ENCODE measurements around the gene CFAP251.

Gene CFAP251

GRCh38 chr12:121949648-121950397 lies 31.4 kb downstream of the CFAP251 start:
- DNase-seq (ENCODE audit: low spot score) = no peak

DNA sequence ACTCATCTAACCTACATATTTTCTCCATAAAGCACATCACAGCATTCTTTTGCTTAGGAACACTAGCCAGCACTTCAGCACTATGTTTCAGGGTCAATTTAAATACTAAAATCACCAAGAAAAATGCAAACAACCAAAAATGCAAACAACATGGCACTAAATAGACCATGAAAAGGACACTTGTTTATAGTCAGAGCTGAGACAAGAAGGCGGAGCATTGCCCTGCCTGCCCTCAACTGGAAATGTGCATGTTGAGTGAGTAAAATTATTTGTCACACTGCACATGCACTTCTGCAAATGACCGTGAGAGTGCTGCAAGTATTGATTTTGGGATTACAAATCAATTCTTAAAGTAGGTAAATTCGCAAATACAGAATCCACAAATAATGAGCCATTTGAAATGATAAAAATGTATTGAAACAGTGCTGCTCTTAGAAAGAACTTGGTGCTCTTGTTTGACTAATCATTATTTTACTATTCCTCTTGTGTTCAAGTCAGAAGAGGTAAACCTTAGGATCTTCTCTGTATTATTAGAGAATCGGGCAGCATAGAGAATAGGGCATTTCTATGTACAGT lies 34.8 kb downstream of the CFAP251 start:
- DNase-seq (ENCODE audit: low spot score) = no peak

- DNase-seq (ENCODE audit: low spot score) = no peak
Observed at GRCh38 chr12:121953695-121954094, 35.3 kb downstream of the CFAP251 start.

DNA sequence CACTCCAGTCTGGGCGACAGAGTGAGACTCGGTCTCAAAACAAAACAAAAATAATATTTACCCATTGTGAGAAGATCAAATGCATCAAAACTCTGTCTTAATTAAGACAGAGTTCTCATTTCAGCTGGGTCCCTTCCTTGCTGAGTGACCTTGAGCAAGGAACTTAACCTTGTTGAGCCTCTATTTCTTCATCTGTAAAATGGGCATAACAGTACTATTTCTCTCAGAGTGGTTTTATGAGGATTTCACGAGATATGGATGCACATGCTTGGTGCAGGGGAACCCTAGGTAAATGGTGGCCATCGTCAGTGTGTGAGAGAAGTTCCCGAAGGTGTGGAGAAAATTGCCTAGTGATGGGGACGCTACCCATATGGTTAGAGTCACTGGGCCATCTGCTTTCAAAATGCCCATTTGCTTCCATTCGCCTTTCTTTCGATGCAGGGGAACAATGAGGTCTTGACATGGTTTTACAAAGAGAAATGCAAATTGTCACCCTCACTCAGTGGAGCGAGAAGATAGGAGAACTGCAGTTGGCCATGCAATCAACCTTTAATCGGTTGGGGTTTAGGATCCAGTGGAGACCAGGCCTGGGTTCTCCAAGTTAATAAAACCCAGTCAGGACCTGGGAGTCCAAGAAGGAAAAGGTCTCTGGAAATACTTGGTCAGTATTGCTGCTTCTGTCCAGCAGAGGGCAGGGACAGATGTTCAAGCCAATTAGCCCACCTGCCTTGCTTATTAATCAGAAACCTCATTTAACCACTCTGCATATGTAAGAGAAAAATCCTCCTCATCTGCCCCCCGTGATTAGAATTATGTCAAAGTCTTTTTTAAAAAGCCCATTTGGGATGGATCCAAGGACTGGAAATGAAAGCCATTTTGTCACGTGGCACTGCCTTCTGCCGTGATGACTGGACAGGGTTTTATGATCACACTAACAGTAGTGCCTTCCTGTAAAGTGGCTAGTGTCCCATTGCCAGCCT lies 37.2 kb downstream of the CFAP251 start:
- DNase-seq (ENCODE audit: low spot score) = no peak

GRCh38 chr12:121957861-121958515 lies 39.6 kb downstream of the CFAP251 start:
- no peak for DNase-seq (ENCODE audit: low spot score)

DNA sequence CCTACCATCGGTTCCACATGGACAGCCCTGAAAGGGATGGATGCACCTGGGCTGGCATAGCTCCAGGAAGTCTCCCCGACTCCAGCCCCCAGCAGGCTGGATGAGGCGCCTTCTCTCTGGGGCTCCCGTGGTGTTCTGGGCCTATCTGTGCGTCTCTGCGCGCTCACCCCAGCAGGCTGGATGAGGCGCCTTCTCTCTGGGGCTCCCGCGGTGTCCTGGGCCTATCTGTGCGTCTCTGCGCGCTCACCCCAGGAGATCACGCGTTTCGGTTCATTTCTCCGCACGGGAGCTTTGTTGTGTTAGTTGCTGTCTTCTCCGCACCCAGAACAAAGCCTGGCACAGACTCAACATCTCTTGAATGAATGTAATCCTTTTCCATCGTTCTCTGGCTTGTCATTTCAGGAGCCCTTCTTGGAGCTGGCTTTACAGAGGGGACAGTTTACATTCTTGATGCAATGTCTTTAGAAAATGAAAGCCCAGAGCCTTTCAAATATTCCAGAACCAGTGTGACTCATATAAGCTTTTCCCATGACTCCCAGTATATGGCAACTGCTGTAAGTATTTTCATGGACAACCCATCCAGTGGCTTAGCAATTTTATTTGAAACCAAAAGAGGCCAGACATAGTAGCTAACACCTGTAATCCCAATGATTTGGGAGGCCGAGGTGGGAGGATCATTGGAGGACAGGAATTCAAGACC lies 40.3 kb downstream of the CFAP251 start:
- no peak for DNase-seq (ENCODE audit: low spot score)

GRCh38 chr12:121960541-121960940 lies 42.1 kb downstream of the CFAP251 start:
- DNase-seq (ENCODE audit: low spot score) = no peak

- no peak for DNase-seq (ENCODE audit: low spot score)
Observed at GRCh38 chr12:121961195-121961879, 42.9 kb downstream of the CFAP251 start.

GRCh38 chr12:121963341-121964018 lies 45.1 kb downstream of the CFAP251 start:
- DNase-seq (ENCODE audit: low spot score) = no peak

DNA sequence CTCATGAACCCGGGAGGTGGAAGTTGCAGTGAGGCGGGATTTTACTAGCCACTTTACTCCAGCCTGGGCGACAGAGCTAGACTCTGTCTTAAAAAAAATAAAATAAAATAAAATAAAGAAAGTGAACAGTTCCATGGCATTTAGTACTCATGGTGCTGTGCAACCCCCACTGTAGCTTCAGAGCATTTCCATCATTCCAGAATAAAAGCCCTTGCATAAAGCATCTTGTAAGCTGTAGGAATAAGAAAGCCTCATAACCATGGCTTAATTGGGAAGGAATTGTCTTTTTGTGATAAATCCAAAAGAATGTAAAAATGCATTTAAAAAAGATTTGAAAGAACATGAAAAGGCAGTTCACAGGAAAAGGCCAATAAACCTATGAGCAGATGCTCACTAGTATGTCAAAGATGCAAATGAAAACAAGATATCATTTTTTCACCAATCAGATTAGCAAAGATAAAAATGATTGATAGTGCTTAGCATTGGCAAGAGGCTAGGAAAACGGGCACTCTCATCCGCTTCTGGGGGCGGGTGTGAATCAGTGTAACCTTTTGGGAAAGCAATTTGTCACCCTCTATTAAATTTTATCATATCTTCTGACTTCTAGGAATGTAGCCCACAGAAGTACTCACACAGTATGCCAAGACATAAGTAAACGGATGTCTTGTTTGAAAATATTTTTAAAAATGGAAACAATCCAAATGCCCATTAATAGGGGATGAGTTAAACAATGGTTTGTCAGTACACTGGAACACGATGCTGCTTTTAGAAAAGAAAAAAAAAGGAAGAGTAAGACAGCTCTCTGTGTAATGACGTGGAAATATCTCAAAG lies 46.6 kb downstream of the CFAP251 start:
- no peak for DNase-seq (ENCODE audit: low spot score)

DNA sequence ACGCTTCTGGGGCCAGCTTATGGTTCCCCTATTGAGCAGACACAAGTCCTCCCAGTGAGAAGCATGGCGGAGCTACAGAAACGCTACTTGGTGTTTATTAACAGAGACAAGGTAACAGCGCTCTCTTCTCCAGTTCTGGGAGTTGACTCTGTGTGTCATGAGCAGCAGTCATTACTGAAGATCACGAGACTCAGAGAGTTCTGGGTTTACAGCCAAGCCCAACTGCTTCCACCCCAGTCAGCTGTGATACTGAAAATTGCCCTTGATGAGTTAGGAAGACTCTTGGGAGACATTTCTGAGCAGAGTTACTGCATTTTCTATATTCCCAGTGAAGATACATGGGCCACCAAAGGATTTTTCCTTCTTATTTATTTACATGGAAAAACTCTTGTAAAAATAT lies 48.6 kb downstream of the CFAP251 start:
- no peak for DNase-seq (ENCODE audit: low spot score)

DNA sequence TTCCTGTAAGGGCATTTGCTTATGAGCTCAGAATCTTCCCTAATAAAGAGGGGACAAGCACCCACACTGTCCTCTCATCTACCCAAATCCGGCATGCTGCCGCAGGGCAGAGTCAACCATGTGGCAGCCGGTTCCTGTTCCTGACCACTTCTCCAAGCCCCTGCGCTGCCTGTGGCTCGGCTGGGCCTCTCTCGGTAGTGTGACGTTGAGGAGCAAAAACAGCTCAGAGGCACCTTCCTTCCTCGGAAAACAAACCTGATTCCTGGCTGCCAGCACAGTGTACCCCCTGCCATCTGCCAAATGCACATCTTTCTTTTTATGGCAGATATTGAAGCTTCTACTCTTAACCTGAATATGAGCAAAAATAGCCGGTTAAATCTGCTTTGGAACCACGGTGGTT lies 50.5 kb downstream of the CFAP251 start:
- DNase-seq (ENCODE audit: low spot score) = no peak

- no peak for DNase-seq (ENCODE audit: low spot score)
Observed at GRCh38 chr12:121969726-121970125, 51.3 kb downstream of the CFAP251 start.

DNA sequence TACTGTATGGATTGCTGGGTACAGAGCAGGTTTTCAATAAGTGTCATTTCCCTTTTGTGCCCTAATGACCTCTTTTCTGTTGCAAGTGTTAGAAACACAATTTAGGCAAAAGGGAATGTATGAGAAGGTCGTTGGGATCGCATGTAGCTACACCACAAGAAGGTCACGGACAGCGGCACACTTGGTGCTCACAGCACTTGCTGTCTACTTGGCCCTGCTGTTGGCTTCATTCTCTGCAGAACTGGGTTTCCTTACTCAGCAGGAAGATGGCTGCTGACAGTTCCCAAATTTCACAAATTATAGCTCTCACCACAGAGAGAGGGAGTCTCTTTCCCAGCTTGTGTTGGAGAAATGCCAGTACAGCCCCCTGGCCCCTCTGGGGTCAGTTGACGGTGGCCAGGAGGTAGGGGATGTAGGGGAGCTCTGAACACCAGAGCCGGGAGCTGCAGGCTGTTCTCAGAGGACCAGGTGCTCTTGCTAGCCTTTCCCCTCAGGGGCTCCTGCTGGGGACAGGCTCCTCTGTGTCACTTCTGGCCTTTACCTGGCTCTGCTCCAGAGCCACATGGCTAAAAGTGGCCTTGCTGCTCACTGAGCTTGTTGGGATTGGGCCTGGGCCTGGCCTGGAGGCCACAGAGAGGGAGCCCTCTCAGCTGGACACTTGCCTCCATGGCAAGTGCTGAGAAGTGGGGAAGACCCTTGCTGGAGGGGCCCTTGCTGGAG lies 52.3 kb downstream of the CFAP251 start:
- DNase-seq (ENCODE audit: low spot score) = no peak

DNA sequence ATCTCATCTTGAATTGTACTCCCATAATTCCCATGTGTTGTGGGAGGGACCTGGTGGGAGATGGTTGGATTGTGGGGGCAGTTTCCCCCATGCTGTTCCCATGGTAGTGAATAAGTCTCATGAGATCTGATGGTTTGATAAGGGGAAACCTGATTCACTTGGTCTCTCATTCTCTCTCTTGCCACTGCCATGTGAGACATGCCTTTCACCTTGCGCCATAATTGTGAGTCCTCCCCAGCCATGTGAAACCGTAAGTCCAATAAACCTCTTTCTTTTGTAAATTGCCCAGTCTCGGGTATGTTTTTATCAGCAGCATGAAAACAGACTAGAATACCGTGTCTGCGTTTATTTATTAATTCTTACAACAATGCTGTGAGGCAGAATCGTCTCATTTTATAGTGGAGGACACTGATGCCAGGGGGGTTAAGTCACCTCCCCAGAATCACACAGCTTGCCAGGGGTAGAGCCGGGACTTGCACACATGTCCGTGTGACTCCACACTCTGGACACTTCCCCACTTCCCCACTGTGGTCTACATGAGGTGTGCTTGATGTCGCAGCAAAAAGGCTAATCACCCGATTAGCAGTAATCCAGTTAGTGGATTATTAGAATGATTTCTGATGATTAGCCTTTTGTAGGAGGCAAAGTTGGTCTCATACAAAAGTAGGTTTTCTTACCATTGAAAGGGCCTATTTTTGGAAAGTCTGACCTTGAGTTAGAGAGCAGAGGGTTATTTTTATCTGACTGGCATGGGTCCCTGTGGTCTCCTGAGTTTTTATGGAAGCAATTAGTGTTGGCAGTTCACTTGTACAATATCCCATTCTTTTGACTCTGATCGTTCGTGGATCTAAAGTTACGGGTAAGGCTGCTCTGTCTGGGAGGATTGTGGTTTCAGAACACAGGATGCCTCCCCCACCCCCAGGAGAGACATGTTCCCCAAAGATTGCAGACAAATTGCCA lies 55.9 kb downstream of the CFAP251 start:
- no peak for DNase-seq (ENCODE audit: low spot score)

DNA sequence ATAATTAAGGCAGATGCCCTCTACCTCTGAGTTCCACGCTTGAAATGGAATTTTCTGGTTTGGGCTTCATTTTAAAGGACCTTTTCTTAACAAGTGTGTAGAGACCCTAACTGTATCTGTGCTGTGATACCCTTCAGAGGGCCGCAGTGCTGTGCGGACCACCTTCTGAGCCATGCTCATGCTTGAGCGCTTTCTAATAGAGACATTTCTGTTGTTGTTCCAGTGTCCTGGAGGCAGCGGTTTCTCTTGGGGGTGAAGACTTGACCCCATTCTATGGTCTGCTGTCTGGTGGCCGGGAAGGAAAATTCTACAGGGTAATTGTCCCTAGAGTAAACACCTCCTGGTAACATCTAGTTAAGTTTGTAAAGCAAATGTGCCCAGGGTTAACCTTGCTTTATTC lies 56.6 kb downstream of the CFAP251 start:
- DNase-seq (ENCODE audit: low spot score) = no peak

- DNase-seq (ENCODE audit: low spot score) = no peak
Observed at GRCh38 chr12:121976950-121977349, 58.6 kb downstream of the CFAP251 start.

Measured in hematopoietic multipotent progenitor cell treated with erythropoietin and hydrocortisone succinate and interleukin-3 and kit ligand, for 17 days (in vitro differentiated cells).